MCF 10A (cell line): ENCODE measurements around the gene MOB3B. TPM values are rescaled to one million over a fixed set of nuclear protein-coding genes. Genes with fewer than 3 reads are reported as not detected.

ENCODE experiments used
- BruUV-seq: library from RNA; stranded (reverse); fragments of 400-500 nt; replicated peaks from 2 replicates; lab custom pipeline; 2021; lab: Mats Ljungman, UMichigan
- CTCF ChIA-PET: fragments of 300-600 bp; sonication (Branson Sonifier 250); formaldehyde crosslinking; extraction: SDS; loops from one replicate; lab custom pipeline; 2021; ENCODE audit warnings: antibody characterized with exemption, inconsistent platforms; lab: Yijun Ruan, JAX
- POLR2A ChIA-PET: fragments of 300-600, 350-650 bp; sonication (Branson Sonifier 250); formaldehyde crosslinking; extraction: SDS; loops from one replicate; lab custom pipeline; 2020; ENCODE audit warnings: antibody characterized with exemption, inconsistent platforms; lab: Yijun Ruan, JAX
- DNase-seq: peaks from one replicate; pipeline ENCODE4 v3.0.0-alpha.2; 2018; ENCODE audit not compliant: unreplicated experiment
- H3K27ac Mint-ChIP-seq: one replicate; pipeline ENCODE4 v1.8.0; 2022; ENCODE audit warnings: mild to moderate bottlenecking, low read depth, mixed read lengths; ENCODE audit not compliant: unreplicated experiment
- H3K27me3 Mint-ChIP-seq: one replicate; pipeline ENCODE4 v1.8.0; 2022; ENCODE audit warnings: mixed read lengths; ENCODE audit not compliant: insufficient read depth, unreplicated experiment
- H3K36me3 Mint-ChIP-seq: one replicate; pipeline ENCODE4 v1.8.0; 2022; ENCODE audit warnings: mild to moderate bottlenecking, moderate library complexity, mixed read lengths; ENCODE audit not compliant: insufficient read depth, unreplicated experiment
- H3K4me1 Mint-ChIP-seq: one replicate; pipeline ENCODE4 v1.8.0; 2022; ENCODE audit warnings: mixed read lengths; ENCODE audit not compliant: insufficient read depth, unreplicated experiment
- H3K4me3 Mint-ChIP-seq: one replicate; pipeline ENCODE4 v1.8.0; 2022; ENCODE audit warnings: mild to moderate bottlenecking, moderate library complexity, mixed read lengths; ENCODE audit not compliant: unreplicated experiment
- H3K9me3 Mint-ChIP-seq: one replicate; pipeline ENCODE4 v1.8.0; 2022; ENCODE audit warnings: mixed read lengths; ENCODE audit not compliant: unreplicated experiment
- intact Hi-C: fragments of 100-400 bp; cut with micrococcal nuclease; formaldehyde crosslinking; loops from 2 replicates; pipeline ENCODE4 v1.14.1; 2022
- total RNA-seq: library from RNA; stranded (reverse); gene quantifications from 2 replicates; pipeline ENCODE4 v1.2.3, GENCODE V29; 2022
- TF ChIP-seq, protein P1 (sequence below): fragments of 200-600 bp; IDR thresholded peaks from one replicate; pipeline ENCODE4 v1.8.0; 2022; ENCODE audit warnings: antibody characterized with exemption, mild to moderate bottlenecking; ENCODE audit not compliant: unreplicated experiment

MOB3B gene
- total RNA-seq, 1 experiment from 2014 or later: 3.7 TPM

- TF ChIP-seq, protein P1, sequence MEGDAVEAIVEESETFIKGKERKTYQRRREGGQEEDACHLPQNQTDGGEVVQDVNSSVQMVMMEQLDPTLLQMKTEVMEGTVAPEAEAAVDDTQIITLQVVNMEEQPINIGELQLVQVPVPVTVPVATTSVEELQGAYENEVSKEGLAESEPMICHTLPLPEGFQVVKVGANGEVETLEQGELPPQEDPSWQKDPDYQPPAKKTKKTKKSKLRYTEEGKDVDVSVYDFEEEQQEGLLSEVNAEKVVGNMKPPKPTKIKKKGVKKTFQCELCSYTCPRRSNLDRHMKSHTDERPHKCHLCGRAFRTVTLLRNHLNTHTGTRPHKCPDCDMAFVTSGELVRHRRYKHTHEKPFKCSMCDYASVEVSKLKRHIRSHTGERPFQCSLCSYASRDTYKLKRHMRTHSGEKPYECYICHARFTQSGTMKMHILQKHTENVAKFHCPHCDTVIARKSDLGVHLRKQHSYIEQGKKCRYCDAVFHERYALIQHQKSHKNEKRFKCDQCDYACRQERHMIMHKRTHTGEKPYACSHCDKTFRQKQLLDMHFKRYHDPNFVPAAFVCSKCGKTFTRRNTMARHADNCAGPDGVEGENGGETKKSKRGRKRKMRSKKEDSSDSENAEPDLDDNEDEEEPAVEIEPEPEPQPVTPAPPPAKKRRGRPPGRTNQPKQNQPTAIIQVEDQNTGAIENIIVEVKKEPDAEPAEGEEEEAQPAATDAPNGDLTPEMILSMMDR: no peak
- no TSS peak for BruUV-seq
- ChIA-PET CTCF (interaction anchor here (0.5 kb wide), 1 partner anchor 57 kb away, joined by 4 read pairs; no protein-coding TSS in a partner anchor), POLR2A (interaction anchor here (1.0 to 2.9 kb wide), 2 partner anchors 8 to 134 kb away, joined by 3 to 25 read pairs; no protein-coding TSS in a partner anchor)
- DNase-seq: no peak
- Mint-ChIP-seq H3K27ac (peak overlapping the region; percentile 33), H3K36me3 (no peaks in the 10 kb centered on the region), H3K4me1 (peaks cover 17% of the 10 kb centered on the region), H3K27me3 (no peaks in the 10 kb centered on the region), H3K9me3 (no peaks in the 10 kb centered on the region), H3K4me3 (no peak overlapping the region)
- intact Hi-C loops: no loop called here
Measured at GRCh38 chr9:27394154-27394825, 135.3 kb downstream of the MOB3B start.

DNA sequence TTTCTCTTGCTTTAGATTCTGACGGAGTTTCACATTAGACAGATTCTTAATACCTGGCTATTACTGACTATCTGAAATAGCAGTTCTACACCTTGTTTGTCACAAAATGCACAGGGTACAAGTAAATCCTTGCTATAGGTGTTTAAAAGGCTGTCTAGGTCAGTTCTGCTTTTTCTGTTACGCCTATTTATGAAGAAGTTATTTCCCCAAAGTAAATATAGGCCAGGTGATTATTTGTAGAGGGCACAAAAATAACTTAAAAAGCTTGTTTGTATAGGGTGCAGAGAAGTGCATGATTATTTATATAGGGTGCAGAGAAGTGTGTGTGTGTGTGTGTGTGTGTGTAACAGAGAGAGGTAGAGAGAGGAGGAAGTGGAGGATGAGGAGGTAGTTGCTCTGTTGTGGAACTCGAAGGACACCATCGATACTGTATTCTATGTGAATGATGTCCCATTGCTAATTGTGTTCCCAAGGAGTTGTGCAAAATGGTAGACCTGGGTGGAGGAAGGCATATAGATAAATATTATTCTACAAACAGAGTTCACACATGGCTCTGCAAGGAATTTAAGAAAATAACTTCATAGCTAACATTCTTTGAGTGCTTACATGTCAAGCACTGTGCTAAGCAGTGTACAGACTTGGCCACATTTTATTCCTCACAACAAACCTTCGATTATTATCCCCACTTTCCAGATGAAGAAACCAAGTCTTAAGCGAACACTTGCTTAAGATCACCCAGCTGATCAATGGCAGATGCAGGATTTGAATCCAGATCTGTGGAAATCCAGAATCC, 136.4 kb downstream of the MOB3B start:
- Mint-ChIP-seq H3K4me3 (no peak overlapping the region), H3K9me3 (no peaks in the 10 kb centered on the region), H3K4me1 (peaks cover 23% of the 10 kb centered on the region), H3K27ac (no peak overlapping the region), H3K36me3 (no peaks in the 10 kb centered on the region), H3K27me3 (no peaks in the 10 kb centered on the region)
- ChIA-PET POLR2A (interaction anchor here (0.7 to 1.1 kb wide), 3 partner anchors 7 to 27 kb away, joined by 3 read pairs; no protein-coding TSS in a partner anchor), CTCF (interaction anchor here (0.5 to 1.0 kb wide), 4 partner anchors 49 to 265 kb away, joined by 3 to 4 read pairs (median 3); no protein-coding TSS in a partner anchor)
- TF ChIP-seq, protein P1: no peak
- intact Hi-C loops: no loop called here
- BruUV-seq: no TSS peak
- no peak for DNase-seq

DNA sequence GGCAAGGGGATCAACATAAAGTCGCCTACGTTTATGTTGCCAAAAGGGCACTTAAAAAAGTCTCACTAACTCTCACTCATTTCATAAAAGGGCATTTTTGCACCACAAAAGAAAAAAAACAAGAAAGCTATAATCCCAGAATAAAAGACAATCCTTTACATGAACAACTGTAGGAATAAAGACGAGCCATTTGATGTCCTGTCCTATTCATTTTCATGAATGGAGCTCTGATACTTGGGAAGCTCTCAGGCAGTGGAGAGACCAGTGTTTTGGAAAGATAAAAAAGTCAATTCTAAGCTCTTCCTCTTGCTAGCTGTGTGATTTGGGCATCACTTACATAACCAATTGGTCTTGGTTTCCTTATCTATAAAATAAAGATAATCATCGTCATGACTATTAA, 137.2 kb downstream of the MOB3B start:
- DNase-seq: no peak
- POLR2A ChIA-PET: interaction anchor here (1.1 to 1.6 kb wide), 2 partner anchors 8 to 37 kb away, joined by 3 to 4 read pairs; no protein-coding TSS in a partner anchor
- Mint-ChIP-seq H3K4me1 (peaks cover 27% of the 10 kb centered on the region), H3K27ac (no peak overlapping the region), H3K4me3 (no peak overlapping the region), H3K36me3 (no peaks in the 10 kb centered on the region), H3K9me3 (no peaks in the 10 kb centered on the region), H3K27me3 (no peaks in the 10 kb centered on the region)
- intact Hi-C loops: no loop called here
- no TSS peak for BruUV-seq
- CTCF ChIA-PET: interaction anchor here (0.5 to 1.1 kb wide), 6 partner anchors 25 to 266 kb away, joined by 3 to 4 read pairs (median 3); no protein-coding TSS in a partner anchor
- TF ChIP-seq, protein P1: no peak
